WTC11 (cell line): Measurements from ENCODE around the gene ZNF773. TPM values are rescaled to one million over a fixed set of nuclear protein-coding genes. Genes with fewer than 3 reads are reported as not detected.
A peak's percentile ranks its signal among the peaks of the same experiment; 100 is the strongest.

ENCODE experiments used
- CREB1 ChIP-seq: sonication (generic); formaldehyde crosslinking; IDR thresholded peaks from 2 replicates; pipeline ENCODE4 v1.8.0; 2023; ENCODE audit warnings: mild to moderate bottlenecking, missing genetic modification reagents
- E2F1 ChIP-seq: sonication (generic); formaldehyde crosslinking; IDR thresholded peaks from 2 replicates; pipeline ENCODE4 v1.8.0; 2022; ENCODE audit warnings: mild to moderate bottlenecking, missing genetic modification reagents
- EMX1 ChIP-seq: fragments of 250-450 bp; sonication (Bioruptor Pico); IDR thresholded peaks from 2 replicates; pipeline ENCODE4 v1.8.0; 2021; ENCODE audit warnings: mild to moderate bottlenecking
- IRF1 ChIP-seq: sonication (generic); formaldehyde crosslinking; IDR thresholded peaks from 2 replicates; pipeline ENCODE4 v1.8.0; 2023; ENCODE audit warnings: missing genetic modification reagents
- IRF2 ChIP-seq: sonication (generic); formaldehyde crosslinking; IDR thresholded peaks from 2 replicates; pipeline ENCODE4 v1.8.0; 2022; ENCODE audit warnings: low read depth, missing genetic modification reagents, borderline replicate concordance
- JUN ChIP-seq: sonication (generic); formaldehyde crosslinking; IDR thresholded peaks from 2 replicates; pipeline ENCODE4 v1.8.0; 2023; ENCODE audit warnings: mild to moderate bottlenecking, missing genetic modification reagents
- NFYB ChIP-seq: sonication (generic); formaldehyde crosslinking; conservative IDR thresholded peaks from 2 replicates; pipeline ENCODE4 v1.8.0; 2022; ENCODE audit warnings: low read depth, missing genetic modification reagents
- SMAD4 ChIP-seq: sonication (generic); formaldehyde crosslinking; IDR thresholded peaks from 2 replicates; pipeline ENCODE4 v1.8.0; 2022; ENCODE audit warnings: mild to moderate bottlenecking, missing genetic modification reagents
- USF2 ChIP-seq: sonication (generic); formaldehyde crosslinking; IDR thresholded peaks from 2 replicates; pipeline ENCODE4 v1.8.1; 2023; ENCODE audit warnings: mild to moderate bottlenecking, missing genetic modification reagents, moderate library complexity
- total RNA-seq: library from RNA; stranded (reverse); gene quantifications from 3 replicates; pipeline ENCODE4 v1.2.3, GENCODE V29; 2021
- TF ChIP-seq, protein P1 (sequence below): sonication (generic); formaldehyde crosslinking; IDR thresholded peaks from 2 replicates; pipeline ENCODE4 v1.8.1; 2022; ENCODE audit warnings: mild to moderate bottlenecking, missing genetic modification reagents, moderate library complexity, borderline replicate concordance
- TF ChIP-seq, protein P2 (sequence below): sonication (generic); formaldehyde crosslinking; IDR thresholded peaks from 2 replicates; pipeline ENCODE4 v1.8.1; 2023; ENCODE audit warnings: mild to moderate bottlenecking, missing genetic modification reagents, borderline replicate concordance
- TF ChIP-seq, protein P3 (sequence below): sonication (generic); formaldehyde crosslinking; IDR thresholded peaks from 2 replicates; pipeline ENCODE4 v1.8.1; 2022; ENCODE audit warnings: low read depth, missing genetic modification reagents, borderline replicate concordance
- TF ChIP-seq, protein P4 (sequence below): sonication (generic); formaldehyde crosslinking; IDR thresholded peaks from 2 replicates; pipeline ENCODE4 v1.8.0; 2022; ENCODE audit warnings: mild to moderate bottlenecking, missing genetic modification reagents
- TF ChIP-seq, protein P5 (sequence below): sonication (generic); formaldehyde crosslinking; IDR thresholded peaks from 2 replicates; pipeline ENCODE4 v1.8.0; 2022; ENCODE audit warnings: mild to moderate bottlenecking, missing genetic modification reagents

Gene ZNF773
- total RNA-seq, 1 experiment from 2014 or later = 8.6 TPM

GRCh38 chr19:57527136-57527881, 27.6 kb downstream of the ZNF773 start, which contains the start of gene ZNF549 (continued):
- TF ChIP-seq, protein P1, sequence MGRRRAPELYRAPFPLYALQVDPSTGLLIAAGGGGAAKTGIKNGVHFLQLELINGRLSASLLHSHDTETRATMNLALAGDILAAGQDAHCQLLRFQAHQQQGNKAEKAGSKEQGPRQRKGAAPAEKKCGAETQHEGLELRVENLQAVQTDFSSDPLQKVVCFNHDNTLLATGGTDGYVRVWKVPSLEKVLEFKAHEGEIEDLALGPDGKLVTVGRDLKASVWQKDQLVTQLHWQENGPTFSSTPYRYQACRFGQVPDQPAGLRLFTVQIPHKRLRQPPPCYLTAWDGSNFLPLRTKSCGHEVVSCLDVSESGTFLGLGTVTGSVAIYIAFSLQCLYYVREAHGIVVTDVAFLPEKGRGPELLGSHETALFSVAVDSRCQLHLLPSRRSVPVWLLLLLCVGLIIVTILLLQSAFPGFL (CRISPR knock-in tag) = 0 out of 2 replicates have a peak, but pooled peaks have one; percentile 28
- TF ChIP-seq, protein P2, sequence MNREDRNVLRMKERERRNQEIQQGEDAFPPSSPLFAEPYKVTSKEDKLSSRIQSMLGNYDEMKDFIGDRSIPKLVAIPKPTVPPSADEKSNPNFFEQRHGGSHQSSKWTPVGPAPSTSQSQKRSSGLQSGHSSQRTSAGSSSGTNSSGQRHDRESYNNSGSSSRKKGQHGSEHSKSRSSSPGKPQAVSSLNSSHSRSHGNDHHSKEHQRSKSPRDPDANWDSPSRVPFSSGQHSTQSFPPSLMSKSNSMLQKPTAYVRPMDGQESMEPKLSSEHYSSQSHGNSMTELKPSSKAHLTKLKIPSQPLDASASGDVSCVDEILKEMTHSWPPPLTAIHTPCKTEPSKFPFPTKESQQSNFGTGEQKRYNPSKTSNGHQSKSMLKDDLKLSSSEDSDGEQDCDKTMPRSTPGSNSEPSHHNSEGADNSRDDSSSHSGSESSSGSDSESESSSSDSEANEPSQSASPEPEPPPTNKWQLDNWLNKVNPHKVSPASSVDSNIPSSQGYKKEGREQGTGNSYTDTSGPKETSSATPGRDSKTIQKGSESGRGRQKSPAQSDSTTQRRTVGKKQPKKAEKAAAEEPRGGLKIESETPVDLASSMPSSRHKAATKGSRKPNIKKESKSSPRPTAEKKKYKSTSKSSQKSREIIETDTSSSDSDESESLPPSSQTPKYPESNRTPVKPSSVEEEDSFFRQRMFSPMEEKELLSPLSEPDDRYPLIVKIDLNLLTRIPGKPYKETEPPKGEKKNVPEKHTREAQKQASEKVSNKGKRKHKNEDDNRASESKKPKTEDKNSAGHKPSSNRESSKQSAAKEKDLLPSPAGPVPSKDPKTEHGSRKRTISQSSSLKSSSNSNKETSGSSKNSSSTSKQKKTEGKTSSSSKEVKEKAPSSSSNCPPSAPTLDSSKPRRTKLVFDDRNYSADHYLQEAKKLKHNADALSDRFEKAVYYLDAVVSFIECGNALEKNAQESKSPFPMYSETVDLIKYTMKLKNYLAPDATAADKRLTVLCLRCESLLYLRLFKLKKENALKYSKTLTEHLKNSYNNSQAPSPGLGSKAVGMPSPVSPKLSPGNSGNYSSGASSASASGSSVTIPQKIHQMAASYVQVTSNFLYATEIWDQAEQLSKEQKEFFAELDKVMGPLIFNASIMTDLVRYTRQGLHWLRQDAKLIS (CRISPR knock-in tag) = no peak
- TF ChIP-seq SMAD4 (CRISPR knock-in tag) = no peak
- TF ChIP-seq, protein P3, sequence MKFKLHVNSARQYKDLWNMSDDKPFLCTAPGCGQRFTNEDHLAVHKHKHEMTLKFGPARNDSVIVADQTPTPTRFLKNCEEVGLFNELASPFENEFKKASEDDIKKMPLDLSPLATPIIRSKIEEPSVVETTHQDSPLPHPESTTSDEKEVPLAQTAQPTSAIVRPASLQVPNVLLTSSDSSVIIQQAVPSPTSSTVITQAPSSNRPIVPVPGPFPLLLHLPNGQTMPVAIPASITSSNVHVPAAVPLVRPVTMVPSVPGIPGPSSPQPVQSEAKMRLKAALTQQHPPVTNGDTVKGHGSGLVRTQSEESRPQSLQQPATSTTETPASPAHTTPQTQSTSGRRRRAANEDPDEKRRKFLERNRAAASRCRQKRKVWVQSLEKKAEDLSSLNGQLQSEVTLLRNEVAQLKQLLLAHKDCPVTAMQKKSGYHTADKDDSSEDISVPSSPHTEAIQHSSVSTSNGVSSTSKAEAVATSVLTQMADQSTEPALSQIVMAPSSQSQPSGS = 0 out of 2 replicates have a peak, but pooled peaks have one; percentile 28
- no peak for TF ChIP-seq CREB1
- TF ChIP-seq NFYB (CRISPR knock-in tag) = peak; percentile 48
- no peak for TF ChIP-seq IRF2
- TF ChIP-seq, protein P4, sequence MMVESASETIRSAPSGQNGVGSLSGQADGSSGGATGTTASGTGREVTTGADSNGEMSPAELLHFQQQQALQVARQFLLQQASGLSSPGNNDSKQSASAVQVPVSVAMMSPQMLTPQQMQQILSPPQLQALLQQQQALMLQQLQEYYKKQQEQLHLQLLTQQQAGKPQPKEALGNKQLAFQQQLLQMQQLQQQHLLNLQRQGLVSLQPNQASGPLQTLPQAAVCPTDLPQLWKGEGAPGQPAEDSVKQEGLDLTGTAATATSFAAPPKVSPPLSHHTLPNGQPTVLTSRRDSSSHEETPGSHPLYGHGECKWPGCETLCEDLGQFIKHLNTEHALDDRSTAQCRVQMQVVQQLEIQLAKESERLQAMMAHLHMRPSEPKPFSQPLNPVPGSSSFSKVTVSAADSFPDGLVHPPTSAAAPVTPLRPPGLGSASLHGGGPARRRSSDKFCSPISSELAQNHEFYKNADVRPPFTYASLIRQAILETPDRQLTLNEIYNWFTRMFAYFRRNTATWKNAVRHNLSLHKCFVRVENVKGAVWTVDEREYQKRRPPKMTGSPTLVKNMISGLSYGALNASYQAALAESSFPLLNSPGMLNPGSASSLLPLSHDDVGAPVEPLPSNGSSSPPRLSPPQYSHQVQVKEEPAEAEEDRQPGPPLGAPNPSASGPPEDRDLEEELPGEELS (CRISPR knock-in tag) = peak; percentile 69; the same call in 1 of the 2 replicates
- TF ChIP-seq JUN = no peak
- no peak for TF ChIP-seq EMX1 (CRISPR knock-in tag)
- 0 out of 2 replicates have a peak, but pooled peaks have one; percentile 22 for TF ChIP-seq USF2
- TF ChIP-seq IRF1 (CRISPR knock-in tag) = no peak
- TF ChIP-seq, protein P5, sequence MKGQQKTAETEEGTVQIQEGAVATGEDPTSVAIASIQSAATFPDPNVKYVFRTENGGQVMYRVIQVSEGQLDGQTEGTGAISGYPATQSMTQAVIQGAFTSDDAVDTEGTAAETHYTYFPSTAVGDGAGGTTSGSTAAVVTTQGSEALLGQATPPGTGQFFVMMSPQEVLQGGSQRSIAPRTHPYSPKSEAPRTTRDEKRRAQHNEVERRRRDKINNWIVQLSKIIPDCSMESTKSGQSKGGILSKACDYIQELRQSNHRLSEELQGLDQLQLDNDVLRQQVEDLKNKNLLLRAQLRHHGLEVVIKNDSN (CRISPR knock-in tag) = no peak
- no peak for TF ChIP-seq E2F1 (CRISPR knock-in tag)
